NCI-H774 (cell line): ENCODE measurements around the gene ZBTB3.
A peak's percentile ranks its signal among the peaks of the same experiment; 100 is the strongest.
"Not testable (repeated sequence)": the region's sequence is repeated elsewhere in the genome, so short reads cannot be mapped to it uniquely, and the experiment has no call there.

Source experiments
- DNase-seq: peaks from one replicate; lab custom pipeline; 2025; lab: John Stamatoyannopoulos, UW

The ZBTB3 gene

GRCh38 chr11:62757846-62758788 is 4.2 kb upstream of the ZBTB3 start:
- no peak for DNase-seq

- DNase-seq = no peak
Observed at GRCh38 chr11:62755086-62755615, 1.2 kb upstream of the ZBTB3 start.

- DNase-seq = no peak
Observed at GRCh38 chr11:62752994-62753735, 795 bp downstream of the ZBTB3 start.

- no peak for DNase-seq
Observed at GRCh38 chr11:62752177-62752785, 1.7 kb downstream of the ZBTB3 start.

- DNase-seq = not testable (repeated sequence)
Observed at GRCh38 chr11:62749931-62750330, 4.0 kb downstream of the ZBTB3 start.

GRCh38 chr11:62747475-62748160 is 6.3 kb downstream of the ZBTB3 start:
- DNase-seq = no peak

GRCh38 chr11:62737196-62737595 is 16.8 kb downstream of the ZBTB3 start:
- no peak for DNase-seq

- no peak for DNase-seq
Observed at GRCh38 chr11:62732830-62733229, 21.1 kb downstream of the ZBTB3 start.

GRCh38 chr11:62730076-62730475 is 23.9 kb downstream of the ZBTB3 start:
- DNase-seq = not testable (repeated sequence)

GRCh38 chr11:62728171-62728988 is 25.6 kb downstream of the ZBTB3 start, which contains the start of gene TTC9C:
Gene TTC9C (plus strand): TSS chr11:62728486. CDS start chr11:62728849, 363 bp downstream.
- DNase-seq = peak; percentile 74

GRCh38 chr11:62727872-62728170 is 26.1 kb downstream of the ZBTB3 start:
- peak; percentile 98 for DNase-seq

GRCh38 chr11:62727165-62727871 is 26.6 kb downstream of the ZBTB3 start, which contains the start of gene HNRNPUL2:
Gene HNRNPUL2 (minus strand): TSS chr11:62727457. CDS start chr11:62727156, 301 bp downstream.
- DNase-seq = peak; percentile 100

- DNase-seq = no peak
Observed at GRCh38 chr11:62726915-62727164, 27.1 kb downstream of the ZBTB3 start.

GRCh38 chr11:62726156-62726914 is 27.6 kb downstream of the ZBTB3 start:
- no peak for DNase-seq

GRCh38 chr11:62725646-62726045 is 28.3 kb downstream of the ZBTB3 start:
- no peak for DNase-seq

- no peak for DNase-seq
Observed at GRCh38 chr11:62724171-62724570, 29.8 kb downstream of the ZBTB3 start.

GRCh38 chr11:62721994-62722393 is 32.0 kb downstream of the ZBTB3 start:
- no peak for DNase-seq

GRCh38 chr11:62719302-62719978 is 34.5 kb downstream of the ZBTB3 start:
- DNase-seq = no peak

- DNase-seq = no peak
Observed at GRCh38 chr11:62716816-62717215, 37.1 kb downstream of the ZBTB3 start.
